Right atrium auricular region (tissue), 2 donors: Measurements from ENCODE around the gene RGL1. TPM values are rescaled to one million over a fixed set of nuclear protein-coding genes. Genes with fewer than 3 reads are reported as not detected.

Experiments
- DNase-seq: peaks from one replicate; pipeline ENCODE4 v3.0.0-alpha.2; 2019; ENCODE audit warnings: low spot score
- H3K27ac ChIP-seq, 2 donors: fragments of 200-600 bp; sonication (generic); 1 replicate in 1 of 2; 2 replicates in 1 of 2; pipeline ENCODE4 v1.5.1; 2016 to 2019
- H3K27me3 ChIP-seq, 2 donors: fragments of 200-600 bp; sonication (generic); one replicate each; pipeline versions ENCODE4 v1.5.1 to v1.6.0; 2017 to 2019
- H3K36me3 ChIP-seq: fragments of 200-600 bp; sonication (generic); one replicate; pipeline ENCODE4 v1.5.1; 2016
- H3K4me1 ChIP-seq, 2 donors: fragments of 200-600 bp; sonication (generic); one replicate each; pipeline versions ENCODE4 v1.5.1 to v1.6.0; 2017 to 2019
- H3K4me3 ChIP-seq, 2 donors: fragments of 200-600 bp; sonication (generic); 1 replicate in 1 of 2; 2 replicates in 1 of 2; pipeline ENCODE4 v1.5.1; 2017 to 2019; ENCODE audit warnings: mild to moderate bottlenecking in 1 of 2, moderate library complexity in 1 of 2
- H3K9me3 ChIP-seq, 2 donors: fragments of 200-600 bp; sonication (generic); one replicate each; pipeline ENCODE4 v1.5.1; 2019
- total RNA-seq, 2 donors: library from RNA; depleted of rRNA; stranded (reverse); fragments of >200 nt; gene quantifications; one replicate each; pipeline ENCODE4 v1.1.0, GENCODE V29; 2016
- TF ChIP-seq, protein P1 (sequence below), 2 donors: fragments of 200-600 bp; sonication (generic); IDR thresholded peaks; one replicate each; pipeline ENCODE4 v1.5.1; 2019; ENCODE audit warnings: antibody characterized with exemption in 2 of 2

The RGL1 gene
- total RNA-seq, 2 donors from 2014 or later, result 14.9 to 22.7 TPM

DNA sequence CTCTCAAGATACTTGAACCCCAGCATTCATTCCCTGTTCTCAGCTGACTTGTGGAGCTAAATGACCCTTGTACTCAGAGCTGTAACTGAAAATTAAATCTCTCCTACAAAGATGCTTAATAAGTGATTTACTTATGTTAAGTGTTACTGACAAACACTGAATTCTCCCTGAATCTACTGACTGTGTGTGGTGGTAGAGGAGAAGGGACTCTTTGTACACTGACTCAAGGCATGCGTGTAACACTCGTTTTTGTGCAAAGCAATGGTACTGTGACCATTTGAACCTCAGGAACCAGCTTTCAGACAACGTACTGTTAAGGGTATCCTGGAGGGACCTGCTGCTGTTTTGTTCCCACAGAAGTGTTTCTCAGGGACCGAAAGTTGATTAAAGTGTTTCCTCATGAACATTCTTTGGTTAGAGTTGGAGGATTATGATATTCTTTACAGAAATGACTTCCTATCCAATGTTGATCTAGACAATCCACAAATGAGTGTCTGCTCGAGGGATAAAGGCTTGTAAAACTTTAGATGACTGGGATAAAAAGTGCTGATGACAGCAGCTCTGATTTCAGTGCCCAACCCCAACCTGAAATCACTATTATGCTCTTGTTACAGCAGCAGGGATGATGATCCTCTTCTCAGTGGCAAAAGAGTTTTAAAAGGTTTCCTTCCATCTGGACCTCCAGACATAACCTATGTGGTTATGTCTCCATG, 12.8 kb downstream of the RGL1 start:
- no peaks in the 10 kb centered on the region for H3K9me3 ChIP-seq
- peaks cover 0 to 66% of the 10 kb centered on the region in 2 donors for H3K4me1 ChIP-seq
- no peaks in the 10 kb centered on the region for H3K27me3 ChIP-seq
- peak overlapping the region; percentile 28 to 46 for H3K27ac ChIP-seq
- TF ChIP-seq, protein P1, sequence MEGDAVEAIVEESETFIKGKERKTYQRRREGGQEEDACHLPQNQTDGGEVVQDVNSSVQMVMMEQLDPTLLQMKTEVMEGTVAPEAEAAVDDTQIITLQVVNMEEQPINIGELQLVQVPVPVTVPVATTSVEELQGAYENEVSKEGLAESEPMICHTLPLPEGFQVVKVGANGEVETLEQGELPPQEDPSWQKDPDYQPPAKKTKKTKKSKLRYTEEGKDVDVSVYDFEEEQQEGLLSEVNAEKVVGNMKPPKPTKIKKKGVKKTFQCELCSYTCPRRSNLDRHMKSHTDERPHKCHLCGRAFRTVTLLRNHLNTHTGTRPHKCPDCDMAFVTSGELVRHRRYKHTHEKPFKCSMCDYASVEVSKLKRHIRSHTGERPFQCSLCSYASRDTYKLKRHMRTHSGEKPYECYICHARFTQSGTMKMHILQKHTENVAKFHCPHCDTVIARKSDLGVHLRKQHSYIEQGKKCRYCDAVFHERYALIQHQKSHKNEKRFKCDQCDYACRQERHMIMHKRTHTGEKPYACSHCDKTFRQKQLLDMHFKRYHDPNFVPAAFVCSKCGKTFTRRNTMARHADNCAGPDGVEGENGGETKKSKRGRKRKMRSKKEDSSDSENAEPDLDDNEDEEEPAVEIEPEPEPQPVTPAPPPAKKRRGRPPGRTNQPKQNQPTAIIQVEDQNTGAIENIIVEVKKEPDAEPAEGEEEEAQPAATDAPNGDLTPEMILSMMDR (IDR thresholded peaks at IDR 0.05), result no peak
- H3K36me3 ChIP-seq, result no peaks in the 10 kb centered on the region
- H3K4me3 ChIP-seq, result no peak overlapping the region
- no peak for DNase-seq

DNA sequence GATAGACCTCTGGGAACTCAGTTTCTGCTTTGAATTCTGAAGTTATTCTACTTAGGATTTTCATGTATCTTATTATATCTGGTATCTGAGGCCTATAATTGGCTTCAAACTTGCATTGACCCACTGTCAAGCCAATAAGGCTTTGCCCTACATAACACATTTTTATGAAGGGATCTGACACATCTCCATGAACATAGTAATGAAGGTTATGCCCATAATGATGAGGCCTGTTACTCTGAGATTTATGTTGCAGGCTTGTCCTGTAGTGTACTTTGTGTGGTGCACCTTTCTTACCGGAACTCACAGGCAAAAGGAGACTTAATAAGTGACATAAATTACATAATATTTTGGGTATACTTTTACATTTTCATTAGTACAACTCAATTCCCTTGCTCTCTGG, 14.1 kb downstream of the RGL1 start:
- Histone ChIP-seq H3K27ac (no peak overlapping the region), H3K9me3 (no peaks in the 10 kb centered on the region), H3K36me3 (no peaks in the 10 kb centered on the region), H3K27me3 (no peaks in the 10 kb centered on the region), H3K4me1 (peaks cover 0 to 59% of the 10 kb centered on the region in 2 donors), H3K4me3 (no peak overlapping the region)
- no peak for DNase-seq
- TF ChIP-seq, protein P1 (IDR thresholded peaks at IDR 0.05), result no peak

DNA sequence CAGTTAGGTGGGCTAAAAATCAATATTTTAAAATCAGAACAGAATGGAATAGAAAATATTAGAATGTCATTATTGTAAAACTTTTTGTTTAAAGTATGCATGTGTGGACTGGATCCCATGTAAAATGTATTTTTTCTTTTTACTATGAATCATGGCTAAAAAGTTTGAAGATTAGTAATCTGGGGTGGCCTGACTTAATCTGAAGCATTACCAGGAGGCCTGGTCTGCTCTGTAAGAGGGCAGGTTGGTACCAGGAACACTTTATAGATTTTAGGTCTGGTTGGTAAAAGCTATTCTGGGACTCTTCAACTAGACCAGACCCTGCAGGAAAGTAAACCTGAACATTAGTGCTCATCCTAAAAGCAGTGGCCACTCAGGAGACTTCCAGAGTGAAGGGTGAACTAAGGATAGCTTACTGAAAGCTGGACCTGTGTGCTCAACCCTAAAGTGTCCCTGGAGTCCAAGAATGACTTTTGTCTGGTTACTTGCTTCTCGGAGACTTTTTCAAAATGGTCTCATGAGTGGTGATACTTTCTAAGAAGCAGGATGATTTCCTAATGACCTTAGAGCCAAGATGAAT, 16.5 kb downstream of the RGL1 start:
- TF ChIP-seq, protein P1 (IDR thresholded peaks at IDR 0.05), result no peak
- Histone ChIP-seq H3K4me1 (peaks cover 0 to 41% of the 10 kb centered on the region in 2 donors), H3K27ac (peak overlapping the region; percentile 50 to 53), H3K9me3 (no peaks in the 10 kb centered on the region), H3K4me3 (no peak overlapping the region), H3K27me3 (no peaks in the 10 kb centered on the region), H3K36me3 (no peaks in the 10 kb centered on the region)
- DNase-seq, result no peak

GRCh38 chr1:183821889-183822611, 17.1 kb downstream of the RGL1 start:
- TF ChIP-seq, protein P1 (IDR thresholded peaks at IDR 0.05), result no peak
- no peak overlapping the region for H3K4me3 ChIP-seq

GRCh38 chr1:183824291-183824690, 19.4 kb downstream of the RGL1 start:
- Histone ChIP-seq H3K27me3 (no peaks in the 10 kb centered on the region), H3K27ac (no peak overlapping the region), H3K9me3 (no peaks in the 10 kb centered on the region), H3K4me1 (peaks cover 0 to 25% of the 10 kb centered on the region in 2 donors), H3K36me3 (no peaks in the 10 kb centered on the region), H3K4me3 (no peak overlapping the region)
- no peak for DNase-seq
- TF ChIP-seq, protein P1 (IDR thresholded peaks at IDR 0.05), result no peak

More at GRCh38 chr1:183821889-183822611, 17.1 kb downstream of the RGL1 start:
- Histone ChIP-seq H3K27me3 (no peaks in the 10 kb centered on the region), H3K4me1 (peaks cover 0 to 37% of the 10 kb centered on the region in 2 donors), H3K36me3 (no peaks in the 10 kb centered on the region), H3K27ac (peak overlapping the region; percentile 50 to 53), H3K9me3 (no peaks in the 10 kb centered on the region)
- no peak for DNase-seq
